PC-9 (cell line): ENCODE data around the gene KAT6B.

Experiments
- EZH2 ChIP-seq: fragments of 200-600 bp; sonication (generic); IDR thresholded peaks from 2 replicates; pipeline ENCODE4 v1.8.0; 2017; ENCODE audit warnings: antibody characterized with exemption, low read depth
- TF ChIP-seq, protein P1 (sequence below): fragments of 200-600 bp; sonication (generic); conservative IDR thresholded peaks from 2 replicates; pipeline ENCODE4 v1.6.1; 2017; ENCODE audit warnings: mixed run types, antibody characterized with exemption, mild to moderate bottlenecking, moderate library complexity

DNA sequence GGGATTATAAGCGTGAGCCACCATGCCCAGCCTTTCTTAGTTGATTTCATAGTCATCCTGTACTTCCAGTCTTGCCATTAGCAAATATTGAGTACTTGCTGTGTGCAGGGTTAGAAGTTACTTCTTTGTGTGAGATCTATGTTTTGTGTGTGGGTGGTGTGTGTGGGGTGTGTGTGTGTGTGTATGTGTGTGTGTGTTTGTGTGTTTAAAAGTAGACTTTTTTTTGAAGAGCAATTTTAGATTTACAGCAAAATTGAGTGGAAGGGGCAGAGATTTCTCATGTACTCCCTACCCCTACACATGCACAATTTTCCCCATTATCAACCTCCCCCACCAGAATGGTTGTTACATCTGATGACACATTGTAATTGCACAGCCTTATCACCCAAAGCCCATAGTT lies 48.2 kb downstream of the KAT6B start:
- no peak for TF ChIP-seq EZH2
- TF ChIP-seq, protein P1, sequence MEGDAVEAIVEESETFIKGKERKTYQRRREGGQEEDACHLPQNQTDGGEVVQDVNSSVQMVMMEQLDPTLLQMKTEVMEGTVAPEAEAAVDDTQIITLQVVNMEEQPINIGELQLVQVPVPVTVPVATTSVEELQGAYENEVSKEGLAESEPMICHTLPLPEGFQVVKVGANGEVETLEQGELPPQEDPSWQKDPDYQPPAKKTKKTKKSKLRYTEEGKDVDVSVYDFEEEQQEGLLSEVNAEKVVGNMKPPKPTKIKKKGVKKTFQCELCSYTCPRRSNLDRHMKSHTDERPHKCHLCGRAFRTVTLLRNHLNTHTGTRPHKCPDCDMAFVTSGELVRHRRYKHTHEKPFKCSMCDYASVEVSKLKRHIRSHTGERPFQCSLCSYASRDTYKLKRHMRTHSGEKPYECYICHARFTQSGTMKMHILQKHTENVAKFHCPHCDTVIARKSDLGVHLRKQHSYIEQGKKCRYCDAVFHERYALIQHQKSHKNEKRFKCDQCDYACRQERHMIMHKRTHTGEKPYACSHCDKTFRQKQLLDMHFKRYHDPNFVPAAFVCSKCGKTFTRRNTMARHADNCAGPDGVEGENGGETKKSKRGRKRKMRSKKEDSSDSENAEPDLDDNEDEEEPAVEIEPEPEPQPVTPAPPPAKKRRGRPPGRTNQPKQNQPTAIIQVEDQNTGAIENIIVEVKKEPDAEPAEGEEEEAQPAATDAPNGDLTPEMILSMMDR = no peak
